ENCODE measurements around the gene ACLY. TPM values are rescaled to one million over a fixed set of nuclear protein-coding genes. Genes with fewer than 3 reads are reported as not detected.
A peak's percentile ranks its signal among the peaks of the same experiment; 100 is the strongest.

Gene ACLY
- total and polyA plus RNA-seq, 2 of the 13 experiments (the other 11 are each of a cell fraction or from before 2014, with no cell fraction given), result 111 to 218 TPM

DNA sequence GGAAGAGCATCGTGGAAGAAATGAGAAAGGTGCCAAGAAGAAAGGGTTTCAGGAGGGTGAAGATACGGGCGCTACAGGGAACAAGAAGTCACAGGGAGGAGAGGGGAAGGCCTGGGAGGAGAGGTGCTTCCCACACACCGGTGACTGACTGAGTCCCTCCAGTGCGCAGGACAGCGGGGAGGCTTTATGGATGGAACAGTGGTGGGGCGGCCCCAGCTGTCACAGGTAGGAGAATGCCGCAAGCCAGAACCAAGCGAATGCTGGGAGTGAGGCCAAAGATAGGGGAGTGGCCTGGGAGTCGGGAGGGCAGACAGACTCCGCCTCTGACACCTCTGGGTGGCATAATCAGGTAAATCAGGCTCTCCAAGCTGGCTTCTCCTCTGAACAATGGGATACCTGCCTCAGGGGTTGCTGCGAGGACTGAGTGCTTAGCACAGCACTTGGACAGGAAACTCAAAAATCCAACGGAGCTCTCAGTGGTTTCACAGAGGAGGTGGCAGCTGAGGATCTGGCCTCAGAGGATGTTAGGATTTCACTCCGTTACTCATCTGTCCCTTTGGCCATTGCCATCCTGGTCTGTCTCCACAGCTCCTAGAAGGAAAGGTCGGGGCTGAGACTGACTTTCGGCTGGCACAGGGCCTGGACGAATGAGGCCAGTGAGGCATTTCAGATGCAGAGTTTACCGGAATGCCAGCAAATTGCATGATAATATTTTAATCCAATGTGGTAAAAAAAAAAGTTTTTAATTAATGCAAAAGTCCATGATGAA, 47.1 kb upstream of the ACLY start (continued):
- TF ChIP-seq, protein P1, sequence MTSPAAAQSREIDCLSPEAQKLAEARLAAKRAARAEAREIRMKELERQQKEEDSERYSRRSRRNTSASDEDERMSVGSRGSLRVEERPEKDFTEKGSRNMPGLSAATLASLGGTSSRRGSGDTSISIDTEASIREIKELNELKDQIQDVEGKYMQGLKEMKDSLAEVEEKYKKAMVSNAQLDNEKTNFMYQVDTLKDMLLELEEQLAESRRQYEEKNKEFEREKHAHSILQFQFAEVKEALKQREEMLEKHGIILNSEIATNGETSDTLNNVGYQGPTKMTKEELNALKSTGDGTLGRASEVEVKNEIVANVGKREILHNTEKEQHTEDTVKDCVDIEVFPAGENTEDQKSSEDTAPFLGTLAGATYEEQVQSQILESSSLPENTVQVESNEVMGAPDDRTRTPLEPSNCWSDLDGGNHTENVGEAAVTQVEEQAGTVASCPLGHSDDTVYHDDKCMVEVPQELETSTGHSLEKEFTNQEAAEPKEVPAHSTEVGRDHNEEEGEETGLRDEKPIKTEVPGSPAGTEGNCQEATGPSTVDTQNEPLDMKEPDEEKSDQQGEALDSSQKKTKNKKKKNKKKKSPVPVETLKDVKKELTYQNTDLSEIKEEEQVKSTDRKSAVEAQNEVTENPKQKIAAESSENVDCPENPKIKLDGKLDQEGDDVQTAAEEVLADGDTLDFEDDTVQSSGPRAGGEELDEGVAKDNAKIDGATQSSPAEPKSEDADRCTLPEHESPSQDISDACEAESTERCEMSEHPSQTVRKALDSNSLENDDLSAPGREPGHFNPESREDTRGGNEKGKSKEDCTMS (CRISPR knock-in tag; conservative IDR thresholded peaks at IDR 0.05), result no peak
- TF ChIP-seq PHF8 (CRISPR knock-in tag; IDR thresholded peaks at IDR 0.05), result no peak
- TF ChIP-seq TGIF2 (CRISPR knock-in tag; IDR thresholded peaks at IDR 0.05), result 0 out of 2 replicates have a peak, but pooled peaks have one; percentile 11
- peak; percentile 11; the same call in 1 of the 2 replicates for TF ChIP-seq FOSL2 (CRISPR knock-in tag; IDR thresholded peaks at IDR 0.05)
- TF ChIP-seq, protein P2, sequence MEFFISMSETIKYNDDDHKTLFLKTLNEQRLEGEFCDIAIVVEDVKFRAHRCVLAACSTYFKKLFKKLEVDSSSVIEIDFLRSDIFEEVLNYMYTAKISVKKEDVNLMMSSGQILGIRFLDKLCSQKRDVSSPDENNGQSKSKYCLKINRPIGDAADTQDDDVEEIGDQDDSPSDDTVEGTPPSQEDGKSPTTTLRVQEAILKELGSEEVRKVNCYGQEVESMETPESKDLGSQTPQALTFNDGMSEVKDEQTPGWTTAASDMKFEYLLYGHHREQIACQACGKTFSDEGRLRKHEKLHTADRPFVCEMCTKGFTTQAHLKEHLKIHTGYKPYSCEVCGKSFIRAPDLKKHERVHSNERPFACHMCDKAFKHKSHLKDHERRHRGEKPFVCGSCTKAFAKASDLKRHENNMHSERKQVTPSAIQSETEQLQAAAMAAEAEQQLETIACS (CRISPR knock-in tag; IDR thresholded peaks at IDR 0.05), result no peak
- TF ChIP-seq PHF20 (CRISPR knock-in tag; IDR thresholded peaks at IDR 0.05), result peak; percentile 21; the same call in 1 of the 2 replicates
- TF ChIP-seq ZNF296 (CRISPR knock-in tag; conservative IDR thresholded peaks at IDR 0.05), result 0 out of 2 replicates have a peak, but pooled peaks have one; percentile 41
- TF ChIP-seq MAZ (IDR thresholded peaks at IDR 0.05; ENCODE audit: borderline replicate concordance, low read depth, low read length), result no peak; the same call in 1 of the 2 replicates
- 0 out of 2 replicates have a peak, but pooled peaks have one; percentile 57 for TF ChIP-seq MAZ (CRISPR knock-in tag; IDR thresholded peaks at IDR 0.05; ENCODE audit: low read depth)
- TF ChIP-seq ZNF264 (CRISPR knock-in tag; IDR thresholded peaks at IDR 0.05), result peak; percentile 7; the same call in 1 of the 2 replicates
- peak; percentile 74; the same call in 1 of the 2 replicates for TF ChIP-seq ZNF772 (CRISPR knock-in tag; IDR thresholded peaks at IDR 0.05)
- TF ChIP-seq DNMT3B (CRISPR knock-in tag; conservative IDR thresholded peaks at IDR 0.05), result no peak
- TF ChIP-seq HMGA1 (CRISPR knock-in tag; conservative IDR thresholded peaks at IDR 0.05), result no peak
- TF ChIP-seq CAMTA2 (CRISPR knock-in tag; IDR thresholded peaks at IDR 0.05; ENCODE audit: borderline replicate concordance), result 0 out of 2 replicates have a peak, but pooled peaks have one; percentile 8
- TF ChIP-seq, protein P3, sequence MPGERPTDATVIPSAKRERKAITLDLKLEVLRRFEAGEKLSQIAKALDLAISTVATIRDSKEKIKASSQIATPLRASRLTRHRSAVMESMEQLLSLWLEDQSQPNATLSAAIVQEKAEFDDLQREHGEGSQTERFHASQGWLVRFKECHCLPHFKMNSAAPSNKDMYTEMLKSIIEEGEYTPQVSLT (CRISPR knock-in tag; IDR thresholded peaks at IDR 0.05; ENCODE audit: borderline replicate concordance, low read depth), result no peak
- TF ChIP-seq SRF (IDR thresholded peaks at IDR 0.05; ENCODE audit: low read depth, low read length), result no peak
- 0 out of 2 replicates have a peak, but pooled peaks have one; percentile 34 for TF ChIP-seq GABPB1 (CRISPR knock-in tag; IDR thresholded peaks at IDR 0.05)
- TF ChIP-seq, protein P4, sequence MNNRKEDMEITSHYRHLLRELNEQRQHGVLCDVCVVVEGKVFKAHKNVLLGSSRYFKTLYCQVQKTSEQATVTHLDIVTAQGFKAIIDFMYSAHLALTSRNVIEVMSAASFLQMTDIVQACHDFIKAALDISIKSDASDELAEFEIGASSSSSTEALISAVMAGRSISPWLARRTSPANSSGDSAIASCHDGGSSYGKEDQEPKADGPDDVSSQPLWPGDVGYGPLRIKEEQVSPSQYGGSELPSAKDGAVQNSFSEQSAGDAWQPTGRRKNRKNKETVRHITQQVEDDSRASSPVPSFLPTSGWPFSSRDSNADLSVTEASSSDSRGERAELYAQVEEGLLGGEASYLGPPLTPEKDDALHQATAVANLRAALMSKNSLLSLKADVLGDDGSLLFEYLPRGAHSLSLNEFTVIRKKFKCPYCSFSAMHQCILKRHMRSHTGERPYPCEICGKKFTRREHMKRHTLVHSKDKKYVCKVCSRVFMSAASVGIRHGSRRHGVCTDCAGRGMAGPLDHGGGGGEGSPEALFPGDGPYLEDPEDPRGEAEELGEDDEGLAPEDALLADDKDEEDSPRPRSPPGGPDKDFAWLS (CRISPR knock-in tag; IDR thresholded peaks at IDR 0.05; ENCODE audit: borderline replicate concordance), result no peak
- TF ChIP-seq, protein P5, sequence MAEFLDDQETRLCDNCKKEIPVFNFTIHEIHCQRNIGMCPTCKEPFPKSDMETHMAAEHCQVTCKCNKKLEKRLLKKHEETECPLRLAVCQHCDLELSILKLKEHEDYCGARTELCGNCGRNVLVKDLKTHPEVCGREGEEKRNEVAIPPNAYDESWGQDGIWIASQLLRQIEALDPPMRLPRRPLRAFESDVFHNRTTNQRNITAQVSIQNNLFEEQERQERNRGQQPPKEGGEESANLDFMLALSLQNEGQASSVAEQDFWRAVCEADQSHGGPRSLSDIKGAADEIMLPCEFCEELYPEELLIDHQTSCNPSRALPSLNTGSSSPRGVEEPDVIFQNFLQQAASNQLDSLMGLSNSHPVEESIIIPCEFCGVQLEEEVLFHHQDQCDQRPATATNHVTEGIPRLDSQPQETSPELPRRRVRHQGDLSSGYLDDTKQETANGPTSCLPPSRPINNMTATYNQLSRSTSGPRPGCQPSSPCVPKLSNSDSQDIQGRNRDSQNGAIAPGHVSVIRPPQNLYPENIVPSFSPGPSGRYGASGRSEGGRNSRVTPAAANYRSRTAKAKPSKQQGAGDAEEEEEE (CRISPR knock-in tag; IDR thresholded peaks at IDR 0.05; ENCODE audit: borderline replicate concordance), result no peak; the same call in 1 of the 2 replicates
- 0 out of 2 replicates have a peak, but pooled peaks have one; percentile 11 for TF ChIP-seq THAP11 (CRISPR knock-in tag; IDR thresholded peaks at IDR 0.05)
- 0 out of 2 replicates have a peak, but pooled peaks have one; percentile 7 for TF ChIP-seq SIN3B (IDR thresholded peaks at IDR 0.05; ENCODE audit: low read length)
- TF ChIP-seq RFXAP (CRISPR knock-in tag; IDR thresholded peaks at IDR 0.05; ENCODE audit: borderline replicate concordance), result no peak

Measured in HepG2 (cell line).